KG1 (cell line): ENCODE measurements around the gene SNX30.

ENCODE experiments used
- DNase-seq: peaks from one replicate; lab custom pipeline; 2025; lab: John Stamatoyannopoulos, UW

Gene SNX30

DNA sequence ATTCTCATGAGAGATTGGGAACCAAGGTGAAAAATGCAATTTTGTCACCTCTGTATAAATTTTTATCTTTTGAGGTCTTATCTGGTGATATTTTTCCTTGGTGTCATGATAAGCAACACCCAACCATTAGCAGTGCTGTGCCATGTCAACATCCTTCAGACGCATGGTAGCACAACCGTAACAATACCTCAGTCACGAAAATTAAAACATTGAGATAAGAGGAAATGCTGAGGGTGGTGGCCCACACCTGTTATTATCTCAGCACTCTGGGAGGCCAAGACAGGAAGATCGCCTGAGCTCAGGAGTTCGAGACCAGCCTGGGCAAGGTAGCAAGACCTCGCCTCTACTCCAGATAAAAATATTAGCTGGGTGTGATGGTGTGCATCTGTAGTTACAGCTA, 107.4 kb downstream of the SNX30 start:
- no peak for DNase-seq

DNA sequence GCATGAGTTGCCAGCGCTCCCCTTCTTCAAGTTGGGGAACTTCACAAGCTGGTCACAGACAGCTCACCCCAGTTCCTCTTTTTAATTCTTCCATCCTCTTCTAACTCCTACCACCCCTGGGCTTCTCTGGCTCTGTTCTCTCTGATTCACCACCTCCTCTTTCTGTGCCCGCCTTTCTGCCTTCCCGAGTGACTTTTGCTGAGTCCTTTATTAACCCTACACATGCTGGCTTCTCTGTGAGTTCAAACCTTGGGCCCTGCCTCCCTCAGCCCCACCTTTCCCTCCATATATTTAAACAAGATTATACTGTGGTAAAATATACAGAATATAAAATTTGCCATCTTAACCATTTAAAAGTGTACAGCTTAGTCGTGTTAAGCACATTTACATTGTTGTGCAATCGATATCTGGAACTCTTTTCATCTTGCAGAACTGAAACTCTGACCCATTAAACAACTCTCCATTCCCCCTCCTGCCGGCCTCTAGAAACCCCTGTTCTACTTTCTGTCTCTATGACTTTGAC, 108.1 kb downstream of the SNX30 start:
- DNase-seq: no peak

DNA sequence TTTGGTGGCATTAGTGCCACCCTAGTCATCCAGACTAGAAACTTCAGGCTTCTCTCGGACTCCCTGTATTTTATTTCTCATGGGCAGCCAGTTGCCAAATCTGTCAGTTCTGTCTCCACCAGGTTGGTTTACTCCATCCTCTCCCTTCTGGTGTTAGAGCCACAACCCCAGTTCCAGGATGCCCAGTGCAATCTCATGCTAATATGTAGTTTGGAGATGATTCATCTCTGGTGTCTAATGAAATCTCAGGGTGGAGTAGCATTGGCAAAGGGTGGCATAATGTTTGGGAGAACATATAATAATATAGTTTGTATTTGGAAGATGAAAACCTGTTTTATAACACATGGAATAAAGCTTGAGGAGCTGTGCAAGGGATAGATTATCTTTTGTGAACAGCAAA, 109.9 kb downstream of the SNX30 start:
- no peak for DNase-seq

DNA sequence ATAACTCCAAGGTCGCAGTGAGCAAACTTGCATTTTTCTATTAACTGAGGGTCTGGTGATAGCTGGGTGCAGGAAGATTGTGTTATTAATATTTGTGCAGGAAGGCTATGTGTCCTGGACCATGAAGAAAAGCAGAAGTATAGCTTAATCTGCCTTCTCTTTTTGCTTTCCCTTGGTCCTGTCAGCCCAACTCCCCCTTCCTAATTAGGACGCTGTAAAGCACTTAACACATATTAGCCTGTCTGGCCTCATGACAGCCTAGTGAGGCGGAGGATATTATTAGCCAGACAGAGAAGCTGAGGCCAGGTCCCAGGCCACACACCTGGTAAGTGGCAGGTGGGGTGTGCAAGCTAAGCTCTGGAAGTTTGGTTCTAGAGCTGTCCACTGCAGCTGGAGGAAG, 110.6 kb downstream of the SNX30 start:
- no peak for DNase-seq

DNA sequence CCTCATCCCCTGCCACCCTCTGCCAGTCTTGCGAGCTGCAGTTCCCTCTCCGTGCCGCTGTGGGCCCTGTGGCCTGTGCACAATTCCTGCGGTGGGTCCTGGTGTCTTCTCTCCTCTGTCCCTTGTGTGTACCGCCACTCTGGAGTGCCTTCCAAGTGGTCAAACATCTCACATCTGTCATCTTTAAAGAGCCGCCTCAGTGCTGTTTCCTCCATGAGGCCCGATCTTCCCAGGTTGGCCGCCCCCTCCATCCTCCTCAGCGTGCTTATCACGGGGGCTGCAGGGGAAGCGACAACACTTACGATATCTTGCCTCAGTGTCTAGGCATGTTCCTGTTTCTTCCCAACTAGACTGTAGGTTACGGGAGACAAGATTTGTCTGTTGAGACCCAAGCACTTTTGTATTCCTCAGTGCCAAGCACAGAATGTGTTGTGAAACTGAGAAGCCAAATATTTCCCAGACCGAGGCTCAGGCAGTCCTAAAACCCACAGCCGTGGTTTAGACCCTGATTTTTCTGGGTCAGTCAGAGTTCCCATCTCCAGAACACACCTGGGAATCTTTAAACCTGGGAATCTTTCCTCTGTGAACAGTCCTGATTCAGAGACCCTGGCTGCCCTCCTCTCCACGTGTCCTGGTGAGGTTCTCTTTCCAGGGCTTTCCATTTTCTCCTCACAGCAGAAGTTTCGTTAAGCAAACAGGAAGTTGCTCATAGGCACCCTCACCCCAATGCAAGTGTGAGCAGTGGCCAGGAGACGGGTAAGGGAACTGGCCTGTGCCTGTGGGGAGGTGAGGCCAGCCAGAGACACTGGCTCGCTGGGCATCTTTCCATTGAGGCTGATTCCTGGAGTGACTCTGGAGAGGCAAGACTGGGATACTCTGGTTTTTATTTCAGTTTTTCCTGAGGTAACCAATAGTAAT, 111.3 kb downstream of the SNX30 start:
- DNase-seq: no peak

DNA sequence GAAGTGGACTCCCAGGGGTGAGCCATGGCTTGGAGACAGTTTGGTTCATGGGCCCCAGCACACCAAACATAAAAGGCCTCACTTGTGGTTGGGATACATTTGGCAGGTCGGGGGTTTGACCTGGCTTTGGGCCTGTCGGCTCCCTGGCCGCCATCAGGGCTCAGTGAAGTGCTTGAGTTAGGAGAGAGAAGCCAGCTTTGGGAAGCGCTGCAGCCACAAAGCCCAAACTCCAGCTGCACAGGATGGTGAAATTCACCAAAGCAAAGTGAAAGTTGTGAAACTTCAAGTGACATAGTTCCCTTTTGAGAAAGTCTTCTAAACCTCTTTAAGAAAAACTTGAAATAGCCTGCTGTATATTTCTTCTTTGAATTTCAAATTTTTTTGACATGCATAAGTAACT, 112.7 kb downstream of the SNX30 start:
- DNase-seq: peak; percentile 27

DNA sequence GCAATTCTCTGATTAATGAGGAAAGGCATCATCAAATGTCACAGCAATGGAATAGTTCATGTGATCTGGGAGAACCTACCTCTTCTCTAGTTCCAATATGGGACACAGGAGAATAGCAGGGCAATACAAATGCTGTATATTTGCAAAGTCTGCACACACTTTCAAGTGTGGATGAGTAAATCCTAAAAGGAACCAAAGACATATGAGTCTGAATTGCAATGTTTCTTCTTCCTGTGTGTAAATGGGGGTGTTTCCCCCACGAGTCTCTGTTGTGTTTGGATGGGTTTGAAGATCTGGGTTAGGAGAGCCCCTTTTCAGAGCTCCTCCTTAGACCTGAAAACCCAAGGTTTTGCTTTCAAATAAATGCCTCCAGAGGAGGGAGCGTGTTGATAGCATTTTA, 113.2 kb downstream of the SNX30 start:
- DNase-seq: no peak

DNA sequence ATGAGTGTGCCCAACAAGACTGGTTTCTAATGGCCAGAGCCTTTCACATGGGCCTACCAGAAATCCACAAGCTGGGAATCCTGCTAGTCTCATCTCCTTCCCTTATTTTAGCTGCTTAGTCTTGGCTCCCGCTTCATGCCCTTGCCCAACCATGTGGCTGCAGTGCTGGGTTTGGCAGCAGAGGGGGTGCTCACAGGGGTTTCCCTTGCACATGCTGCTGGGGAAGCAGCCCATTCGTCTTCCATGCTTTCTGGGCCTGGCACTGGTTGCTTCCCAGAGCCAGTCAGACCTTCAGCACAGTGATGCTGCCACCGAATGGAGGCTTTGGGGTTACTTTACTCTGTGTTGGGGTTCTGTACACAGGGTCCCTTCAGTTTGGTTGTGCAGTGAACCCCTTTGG, 113.8 kb downstream of the SNX30 start:
- no peak for DNase-seq

DNA sequence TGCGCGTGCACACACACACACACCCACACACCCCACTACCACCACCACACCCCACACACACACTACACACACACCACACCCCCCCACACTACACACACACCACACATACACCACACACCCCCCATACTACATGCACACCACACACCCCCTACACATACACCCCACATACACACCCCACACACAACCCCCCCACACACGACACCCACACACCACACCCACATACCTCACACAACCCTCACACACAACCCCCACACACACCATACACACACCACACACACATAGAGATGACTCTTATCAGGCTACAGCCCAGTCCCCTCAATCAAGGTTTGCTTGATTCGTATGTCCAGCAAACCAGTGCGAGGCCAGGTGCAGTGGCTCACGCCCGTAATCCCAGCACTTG, 114.4 kb downstream of the SNX30 start:
- no peak for DNase-seq

DNA sequence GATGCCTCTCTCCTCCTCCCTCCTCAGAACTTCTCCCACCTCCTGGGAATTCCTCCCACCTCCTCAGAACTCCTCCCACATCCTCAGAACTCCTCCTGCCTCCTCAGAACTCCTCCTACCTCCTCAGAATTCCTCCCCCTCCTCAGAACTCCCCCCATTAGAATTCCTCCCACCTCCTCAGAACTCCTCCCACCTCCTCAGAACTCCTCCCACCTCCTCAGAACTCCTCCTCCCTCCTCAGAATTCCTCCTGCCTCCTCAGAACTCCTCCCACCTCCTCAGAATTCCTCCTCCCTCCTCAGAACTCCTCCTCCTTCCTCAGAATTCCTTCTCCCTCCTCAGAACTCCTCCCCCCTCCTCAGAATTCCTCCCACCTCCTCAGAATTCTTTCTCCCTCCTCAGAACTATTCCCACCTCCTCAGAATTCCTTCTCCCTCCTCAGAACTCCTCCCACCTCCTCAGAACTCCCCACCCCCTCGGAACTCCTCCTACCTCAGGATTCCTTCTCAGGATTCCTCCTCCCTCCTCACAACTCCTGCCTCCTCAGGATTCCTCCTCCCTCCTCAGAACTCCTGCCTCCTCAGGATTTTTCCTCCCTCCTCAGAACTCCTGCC, 116.2 kb downstream of the SNX30 start:
- no peak for DNase-seq

DNA sequence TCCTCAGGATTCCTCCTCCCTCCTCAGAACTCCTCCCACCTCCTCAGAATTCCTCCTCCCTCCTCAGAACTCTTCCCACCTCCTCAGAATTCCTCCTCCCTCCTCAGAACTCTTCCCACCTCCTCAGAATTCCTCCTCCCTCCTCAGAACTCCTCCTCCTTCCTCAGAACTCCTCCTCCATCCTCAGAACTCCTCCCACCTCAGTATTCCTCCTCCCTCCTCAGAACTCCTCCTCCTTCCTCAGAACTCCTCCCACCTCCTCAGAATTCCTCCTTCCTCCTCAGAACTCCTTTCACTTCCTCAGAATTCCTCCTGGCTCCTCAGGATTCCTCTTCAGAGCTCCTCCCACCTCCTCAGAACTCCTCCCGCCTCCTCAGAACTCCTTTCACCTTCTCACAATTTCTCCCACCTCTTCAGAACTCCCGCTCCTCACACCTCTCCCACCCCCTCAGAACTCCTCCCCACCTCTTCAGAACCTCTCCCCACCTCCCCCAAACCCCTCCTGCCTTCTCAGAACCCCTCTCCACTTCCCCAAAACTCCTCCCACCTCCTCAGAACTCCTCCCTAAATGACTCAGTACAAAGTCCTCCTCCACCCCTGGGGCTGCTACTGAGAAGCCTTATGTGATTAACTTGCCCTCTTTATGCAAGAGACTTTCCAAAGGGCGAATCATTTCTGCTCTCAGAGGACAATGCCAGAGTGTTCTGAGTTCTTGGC, 116.9 kb downstream of the SNX30 start:
- no peak for DNase-seq

DNA sequence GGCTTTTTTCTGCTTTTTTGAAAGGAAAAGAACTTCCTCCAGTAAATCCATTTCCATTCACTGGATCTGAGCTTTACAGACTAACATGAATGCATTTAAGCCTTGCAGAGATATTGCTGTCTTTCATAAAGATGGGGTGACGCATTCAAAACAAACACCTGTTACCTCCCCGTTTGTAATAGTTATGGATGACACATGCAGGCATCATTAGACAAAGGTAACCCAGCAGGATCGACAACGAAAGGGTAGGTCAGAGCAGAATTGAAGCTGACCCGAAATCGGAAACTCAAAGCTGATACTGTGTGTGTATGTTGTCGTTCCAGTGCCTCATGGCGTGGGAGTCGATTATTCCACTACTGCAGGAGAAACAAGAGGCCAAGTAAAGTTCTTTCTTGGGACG, 117.9 kb downstream of the SNX30 start:
- no peak for DNase-seq

DNA sequence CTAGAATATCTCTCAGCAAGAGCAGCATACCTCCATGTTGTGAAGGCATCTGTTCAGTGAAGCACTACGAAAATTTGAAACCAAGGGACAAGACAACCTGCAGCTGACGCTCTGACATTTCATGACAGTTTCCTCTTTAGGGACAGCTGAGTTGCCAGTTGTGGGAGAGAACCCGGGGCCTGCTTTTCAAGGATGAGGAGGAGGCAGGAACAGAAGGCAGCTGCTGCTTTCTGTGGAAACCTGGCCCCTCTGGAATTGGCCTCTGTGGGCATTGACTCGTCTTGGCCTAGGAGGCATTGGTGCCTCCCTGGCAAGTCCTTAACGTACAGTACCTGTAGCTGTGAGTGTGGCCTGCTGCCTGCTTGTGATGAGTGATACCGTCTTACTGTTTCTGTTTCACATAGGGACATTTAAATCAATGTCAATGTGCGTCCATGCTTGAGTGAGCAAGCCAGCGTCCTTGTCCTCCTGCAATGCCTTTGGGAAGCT, 118.5 kb downstream of the SNX30 start:
- DNase-seq: no peak

DNA sequence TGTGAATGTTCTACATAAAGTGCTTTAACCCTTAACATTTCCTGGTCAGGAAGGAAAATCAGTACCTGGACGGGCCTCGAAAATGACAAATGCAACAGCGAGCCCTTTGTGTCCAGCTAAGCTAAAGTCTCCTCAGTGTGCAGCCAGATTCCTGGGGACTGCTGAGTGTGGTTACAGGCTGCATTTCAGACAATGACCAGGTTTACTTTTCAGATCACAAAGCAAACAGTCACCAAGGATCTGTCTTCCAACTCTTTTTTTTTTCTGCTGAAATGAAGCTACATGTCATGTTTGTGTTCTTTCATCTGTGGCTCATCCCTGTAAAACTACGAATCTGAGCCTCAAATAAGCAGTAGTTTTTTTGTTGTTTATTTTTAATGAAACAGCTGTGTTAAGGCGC, 119.4 kb downstream of the SNX30 start:
- DNase-seq: no peak

DNA sequence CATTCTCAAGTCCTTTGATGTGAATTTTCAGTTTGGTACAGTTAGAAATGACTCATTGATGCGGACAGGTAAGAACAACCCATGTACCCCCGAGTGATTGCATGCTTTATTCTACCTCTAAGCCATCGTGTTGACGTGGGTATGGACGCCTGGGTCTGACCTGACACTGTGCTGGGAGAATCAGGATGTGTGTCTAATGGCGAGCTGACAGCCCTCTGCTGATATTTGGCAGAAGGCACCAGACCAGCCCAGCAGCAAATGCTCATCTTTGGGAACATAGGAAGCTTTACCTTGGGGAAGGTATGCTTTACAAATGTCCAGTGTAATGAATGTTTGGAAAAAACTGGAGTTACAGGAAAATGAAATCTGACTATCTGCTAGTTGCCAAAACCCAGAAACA, 120.0 kb downstream of the SNX30 start:
- no peak for DNase-seq

DNA sequence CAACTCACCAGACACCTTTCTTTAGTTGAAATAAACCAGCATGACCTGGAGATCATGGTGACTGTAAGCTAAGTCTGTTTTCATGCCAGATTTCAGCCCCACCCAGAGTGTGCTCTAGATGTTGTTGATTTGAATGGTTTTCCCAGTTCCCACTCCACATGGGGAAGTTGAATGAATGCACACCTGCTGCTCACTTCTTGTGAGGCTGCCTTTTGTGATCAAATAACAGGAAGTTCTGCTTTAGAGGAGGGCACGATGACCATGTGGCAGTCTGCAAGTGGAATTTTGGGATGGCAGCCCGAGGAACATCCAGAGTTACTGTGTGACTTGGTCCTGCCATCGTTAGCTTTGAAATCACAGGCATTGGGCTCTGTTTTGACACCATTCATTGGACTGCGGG, 121.5 kb downstream of the SNX30 start:
- DNase-seq: no peak

DNA sequence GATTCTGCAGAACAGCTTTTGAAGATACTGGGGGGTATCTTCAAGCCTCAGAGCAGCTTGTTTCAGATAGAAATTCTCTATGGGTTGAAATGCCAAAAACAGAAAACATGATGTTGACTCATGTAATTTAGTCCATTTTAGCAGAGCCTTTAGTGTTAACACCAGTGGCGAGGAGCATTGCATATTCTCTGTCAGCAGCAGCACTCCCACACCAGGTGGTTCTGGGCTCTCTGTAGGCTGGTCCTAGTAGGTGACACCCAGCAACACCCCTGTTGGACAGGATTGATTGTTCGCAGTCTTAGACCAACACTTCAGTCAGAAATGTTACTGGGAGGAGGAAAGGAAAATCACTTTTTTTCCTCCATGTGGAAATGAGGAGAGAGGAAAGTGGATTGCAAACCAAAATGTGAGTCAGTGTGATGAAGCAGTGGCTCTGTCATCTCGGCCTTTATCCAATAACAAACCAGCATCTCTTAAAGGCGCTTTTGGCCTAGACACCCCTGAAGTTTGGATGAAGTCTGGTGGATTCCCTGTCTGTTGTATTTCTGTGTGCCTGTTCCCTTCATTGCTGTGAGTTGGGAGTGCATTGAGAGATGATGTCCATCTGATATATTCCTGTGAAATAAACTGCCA, 123.3 kb downstream of the SNX30 start:
- no peak for DNase-seq

DNA sequence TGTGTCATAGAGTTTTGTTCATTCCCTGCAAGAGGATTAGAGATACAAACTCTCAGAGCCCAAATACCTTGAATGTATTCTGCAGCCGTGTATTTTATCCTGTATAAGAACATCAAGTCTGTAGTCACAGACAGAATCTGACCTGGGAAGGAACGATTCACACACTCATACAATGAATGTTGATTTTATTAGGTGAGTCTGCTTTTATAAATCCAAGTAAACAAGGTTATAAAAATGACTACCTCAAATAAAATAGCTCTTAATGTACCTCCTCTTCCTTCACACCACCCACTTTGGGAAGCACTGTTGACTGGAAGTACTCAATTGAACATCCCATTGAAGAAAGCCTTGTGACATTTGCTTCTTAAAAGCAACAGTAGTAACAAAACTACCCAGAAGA, 128.2 kb downstream of the SNX30 start:
- DNase-seq: no peak

DNA sequence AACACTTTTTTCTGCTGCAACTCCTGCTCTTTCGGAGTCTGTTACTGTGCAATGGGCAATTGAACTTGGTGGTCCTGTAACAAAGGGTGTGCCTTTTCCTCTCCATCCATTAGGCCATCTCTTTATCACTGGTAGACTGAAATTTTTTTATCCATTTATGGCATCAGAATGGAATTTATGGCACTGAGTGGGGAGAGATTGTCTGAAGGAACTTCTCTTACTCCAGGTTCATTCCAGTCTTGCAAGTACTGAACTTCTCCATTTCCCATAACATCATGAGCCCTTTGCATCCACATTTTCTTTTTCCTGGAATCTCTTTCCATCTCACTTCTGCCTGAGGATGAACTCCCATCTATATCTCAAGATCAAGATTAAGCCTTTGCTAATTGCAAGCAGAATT, 130.1 kb downstream of the SNX30 start:
- DNase-seq: no peak

DNA sequence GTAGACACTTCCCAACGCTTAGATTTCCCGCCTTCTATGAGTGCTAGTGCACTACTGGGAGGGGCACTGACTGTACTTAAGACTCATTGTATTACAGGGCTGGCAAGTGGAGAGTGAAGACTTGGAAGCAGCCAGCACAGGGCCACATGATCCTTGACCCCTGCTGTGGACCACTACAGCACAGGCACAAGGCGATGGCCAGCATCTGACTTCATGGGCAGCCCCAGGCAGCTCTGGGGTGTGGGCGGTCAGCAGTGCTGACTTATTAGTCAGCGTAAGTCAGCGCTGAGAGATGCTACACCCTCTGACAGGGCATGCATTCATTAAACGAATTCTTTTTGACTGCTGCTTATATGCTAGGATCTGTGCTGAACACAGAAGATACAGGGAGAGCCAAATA, 130.8 kb downstream of the SNX30 start:
- no peak for DNase-seq

DNA sequence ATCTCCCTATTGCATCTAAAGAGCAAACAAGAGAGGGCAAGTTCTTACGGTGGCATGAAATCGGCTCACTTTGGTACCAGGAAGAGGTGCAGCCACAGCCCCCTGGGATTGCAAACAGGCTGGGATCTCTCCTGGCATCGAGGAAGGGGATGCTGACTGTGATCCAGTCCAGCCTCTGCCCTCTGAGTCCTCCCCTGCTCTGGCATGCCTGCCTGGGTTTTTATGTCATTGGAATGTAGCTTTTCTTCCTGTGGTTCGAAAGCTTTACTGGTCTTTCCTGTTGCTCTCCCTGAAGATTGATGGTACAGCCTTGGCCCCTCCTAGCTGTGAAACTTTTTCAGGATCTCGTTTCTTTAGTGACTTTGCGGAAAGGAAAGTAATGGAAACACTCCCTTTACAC, 133.5 kb downstream of the SNX30 start:
- no peak for DNase-seq

DNA sequence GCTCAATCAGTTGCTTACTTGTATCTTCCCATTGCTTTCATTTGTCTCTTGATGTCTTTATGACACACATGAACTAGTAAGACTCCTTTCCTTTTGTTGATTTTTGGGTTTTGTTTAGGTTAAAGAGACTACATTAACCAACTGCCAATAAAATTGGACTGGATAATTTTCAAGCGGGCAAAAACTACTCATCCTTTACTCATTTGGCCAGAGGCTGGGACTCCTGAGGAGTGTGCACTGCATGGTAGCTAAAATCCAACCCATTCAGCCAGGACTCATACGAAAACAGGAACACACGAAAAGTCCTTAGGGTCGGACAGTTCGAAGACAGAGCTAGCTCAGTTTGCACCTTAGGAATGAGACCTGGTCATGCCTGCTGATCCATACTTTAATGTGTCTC, 134.2 kb downstream of the SNX30 start:
- no peak for DNase-seq
